CD4-positive, alpha-beta memory T cell (primary cell): Measurements from ENCODE around the gene HEATR1. TPM values are rescaled to one million over a fixed set of nuclear protein-coding genes. Genes with fewer than 3 reads are reported as not detected.

ENCODE experiments used
- CTCF ChIA-PET: fragments of 350-600 bp; sonication (Branson Sonifier 250); formaldehyde crosslinking; loops from one replicate; lab custom pipeline; 2021; ENCODE audit warnings: inconsistent platforms; ENCODE audit not compliant: partially characterized antibody; lab: Charles Lee
- POLR2A ChIA-PET: fragments of 350-600 bp; sonication (Branson Sonifier 250); formaldehyde crosslinking; loops from one replicate; lab custom pipeline; 2021; ENCODE audit not compliant: partially characterized antibody; lab: Charles Lee
- DNase-seq, 5 donors: peaks; one replicate each; pipeline versions ENCODE4 v3.0.0 to v3.0.0-alpha.2; 2020 to 2022; ENCODE audit warnings: mixed read lengths in 1 of 5
- H3K27ac ChIP-seq: one replicate; pipeline ENCODE4 v1.7.0; 2013; ENCODE audit warnings: low read depth, low read length
- H3K27me3 ChIP-seq: 2 replicates; pipeline ENCODE4 v1.7.0; 2013; ENCODE audit warnings: mild to moderate bottlenecking, low read length, moderate library complexity; ENCODE audit not compliant: insufficient read depth
- H3K36me3 ChIP-seq: 2 replicates; pipeline ENCODE4 v1.7.0; 2013; ENCODE audit warnings: mild to moderate bottlenecking, low read length, moderate library complexity; ENCODE audit not compliant: insufficient read depth
- H3K4me1 ChIP-seq: 2 replicates; pipeline ENCODE4 v1.7.0; 2013; ENCODE audit warnings: mild to moderate bottlenecking, low read length, moderate library complexity; ENCODE audit not compliant: insufficient read depth
- H3K4me3 ChIP-seq, 2 donors: one replicate each; pipeline ENCODE4 v1.7.0; 2013; ENCODE audit warnings: low read length in 2 of 2, mild to moderate bottlenecking in 1 of 2
- H3K9me3 ChIP-seq, 2 donors: one replicate each; pipeline ENCODE4 v1.7.0; 2013; ENCODE audit warnings: low read length in 2 of 2, control low read depth in 1 of 2; ENCODE audit not compliant: control insufficient read depth in 1 of 2
- H3K27ac Mint-ChIP-seq, 7 donors: one replicate each; pipeline ENCODE4 v1.8.0; 2020 to 2021; ENCODE audit warnings: mixed read lengths in 7 of 7, mild to moderate bottlenecking in 6 of 7, inconsistent platforms in 3 of 7, moderate library complexity in 3 of 7
- H3K27me3 Mint-ChIP-seq, 2 donors: one replicate each; pipeline ENCODE4 v1.8.0; 2020 to 2021; ENCODE audit warnings: mixed read lengths in 2 of 2
- H3K36me3 Mint-ChIP-seq, 2 donors: one replicate each; pipeline ENCODE4 v1.8.0; 2020 to 2021; ENCODE audit warnings: mixed read lengths in 2 of 2, inconsistent platforms in 1 of 2, mild to moderate bottlenecking in 1 of 2
- H3K4me1 Mint-ChIP-seq, 4 donors: one replicate each; pipeline ENCODE4 v1.8.0; 2020 to 2021; ENCODE audit warnings: mixed read lengths in 4 of 4, mild to moderate bottlenecking in 1 of 4
- H3K4me3 Mint-ChIP-seq, 8 donors: one replicate each; pipeline ENCODE4 v1.8.0; 2020 to 2021; ENCODE audit warnings: mixed read lengths in 8 of 8, mild to moderate bottlenecking in 7 of 8, moderate library complexity in 6 of 8, inconsistent platforms in 3 of 8
- H3K9me3 Mint-ChIP-seq, 8 donors: one replicate each; pipeline ENCODE4 v1.8.0; 2020 to 2021; ENCODE audit warnings: mixed read lengths in 8 of 8, mild to moderate bottlenecking in 5 of 8, inconsistent platforms in 3 of 8, moderate library complexity in 1 of 8
- intact Hi-C: fragments of 100-400 bp; cut with micrococcal nuclease; formaldehyde crosslinking; loops from one replicate; pipeline ENCODE4 v1.15.1; 2023
- polyA plus RNA-seq, 2 donors: library from polyadenylated mRNA; unstranded; fragments of 300-500 nt; fragmentation: Illumina TruSeq; gene quantifications; one replicate each; pipeline ENCODE4 v1.2.3, GENCODE V29; 2021
- total RNA-seq, 2 experiments: library from RNA; stranded (reverse); gene quantifications; one replicate each; pipeline ENCODE4 v1.2.3, GENCODE V29; 2021

Gene HEATR1
- total and polyA plus RNA-seq, 4 experiments from 2014 or later, result 7.4 to 57.5 (median 32.3) TPM

GRCh38 chr1:236501093-236501492 is 103.2 kb downstream of the HEATR1 start:
- Histone ChIP-seq H3K9me3 (no peaks in the 10 kb centered on the region), H3K36me3 (no peaks in the 10 kb centered on the region), H3K4me3 (no peak overlapping the region), H3K27me3 (no peaks in the 10 kb centered on the region), H3K4me1 (peaks cover 15% of the 10 kb centered on the region), H3K27ac (no peak overlapping the region)
- intact Hi-C loops, result no loop called here
- no peak overlapping the region for H3K27ac Mint-ChIP-seq
- H3K4me3 Mint-ChIP-seq, result peak overlapping the region in 1 of 8 donors; percentile 13
- H3K4me1 Mint-ChIP-seq, result peaks cover 6 to 25% (median 19%) of the 10 kb centered on the region in 4 donors
- POLR2A ChIA-PET, result interaction anchor here (0.7 to 1.1 kb wide), 3 partner anchors 16 to 28 kb away, joined by 3 read pairs; no protein-coding TSS in a partner anchor
- H3K36me3 Mint-ChIP-seq, result no peaks in the 10 kb centered on the region
- DNase-seq, result no peak
- H3K9me3 Mint-ChIP-seq, result no peaks in the 10 kb centered on the region
- no peaks in the 10 kb centered on the region for H3K27me3 Mint-ChIP-seq
- CTCF ChIA-PET, result interaction anchor here (0.8 to 1.1 kb wide), 2 partner anchors 11 to 394 kb away, joined by 3 to 4 read pairs; no protein-coding TSS in a partner anchor

Other genes with a start within 250 kb of the HEATR1 start
- 1 to 10 TPM; 7.9 to 8.5 TPM for gene EDARADD, start 210.2 kb downstream of the HEATR1 start, total RNA-seq
- 1 to 10 TPM; 4.7 to 8.0 TPM for gene EDARADD, start 210.2 kb downstream of the HEATR1 start, polyA plus RNA-seq
- gene LGALS8, start 80.5 kb downstream of the HEATR1 start, total RNA-seq, result 100 to 1,000 TPM; 193 to 196 TPM
- 10 to 100 TPM; 46.8 to 66.4 TPM for gene LGALS8, start 80.5 kb downstream of the HEATR1 start, polyA plus RNA-seq
- not detected for gene ACTN2, start 82.0 kb upstream of the HEATR1 start, total RNA-seq
- not detected for gene ACTN2, start 82.0 kb upstream of the HEATR1 start, polyA plus RNA-seq
- gene MTR, start 190.8 kb upstream of the HEATR1 start, total RNA-seq, result 10 to 100 TPM; 68.4 to 71.0 TPM
- gene MTR, start 190.8 kb upstream of the HEATR1 start, polyA plus RNA-seq, result 10 to 100 TPM in 1 of 2 donors, 1 to 10 TPM in 1; 5.6 to 22.5 TPM